RWPE1 (cell line): ENCODE results near the gene ZCCHC14.

Source experiments
- CTCF ChIA-PET: fragments of 350-600 bp; sonication (Branson Sonifier 250); formaldehyde crosslinking; extraction: SDS; loops from one replicate; lab custom pipeline; 2021; lab: Yijun Ruan, JAX
- POLR2A ChIA-PET: fragments of 400-600 bp; formaldehyde crosslinking; extraction: SDS; loops from one replicate; lab custom pipeline; 2020; ENCODE audit warnings: antibody characterized with exemption; ENCODE audit not compliant: low non-redundant PET; lab: Yijun Ruan, JAX
- DNase-seq: peaks from one replicate; pipeline ENCODE4 v3.0.0; 2012; ENCODE audit warnings: low spot score
- H3K27ac ChIP-seq: fragments of 450-650 bp; 2 replicates; pipeline ENCODE4 v1.5.1; 2017
- CTCF ChIP-seq: fragments of 450-650 bp; conservative IDR thresholded peaks from 2 replicates; pipeline ENCODE4 v1.5.1; 2017; ENCODE audit warnings: low read depth, mild to moderate bottlenecking

ZCCHC14 gene

GRCh38 chr16:87453326-87453725 lies 39.5 kb downstream of the ZCCHC14 start:
- POLR2A ChIA-PET = no interaction called here
- CTCF ChIA-PET = no interaction called here
- DNase-seq = no peak
- TF ChIP-seq CTCF = no peak
- H3K27ac ChIP-seq = no peak overlapping the region

GRCh38 chr16:87451563-87452210 lies 41.1 kb downstream of the ZCCHC14 start:
- H3K27ac ChIP-seq = 0 out of 2 replicates have a peak overlapping the region, but pooled peaks have one; percentile 3
- ChIA-PET POLR2A (no interaction called here), CTCF (no interaction called here)
- no peak for DNase-seq
- TF ChIP-seq CTCF = no peak

- DNase-seq = no peak
- POLR2A ChIA-PET = no interaction called here
- no peak overlapping the region for H3K27ac ChIP-seq
- TF ChIP-seq CTCF = no peak
- CTCF ChIA-PET = no interaction called here
Measured at GRCh38 chr16:87448866-87449265, 44.0 kb downstream of the ZCCHC14 start.

GRCh38 chr16:87447323-87447722 lies 45.5 kb downstream of the ZCCHC14 start:
- CTCF ChIA-PET = no interaction called here
- TF ChIP-seq CTCF = no peak
- DNase-seq = no peak
- POLR2A ChIA-PET = no interaction called here
- H3K27ac ChIP-seq = no peak overlapping the region

GRCh38 chr16:87446479-87446878 lies 46.3 kb downstream of the ZCCHC14 start:
- no peak for DNase-seq
- ChIA-PET CTCF (no interaction called here), POLR2A (interaction anchor here (0.5 kb wide), 1 partner anchor 18 kb away, joined by 3 read pairs; no protein-coding TSS in a partner anchor)
- H3K27ac ChIP-seq = no peak overlapping the region
- no peak for TF ChIP-seq CTCF

- no peak for DNase-seq
- TF ChIP-seq CTCF = no peak
- POLR2A ChIA-PET = no interaction called here
- CTCF ChIA-PET = no interaction called here
- no peak overlapping the region for H3K27ac ChIP-seq
Measured at GRCh38 chr16:87445486-87445885, 47.3 kb downstream of the ZCCHC14 start.
